Hepatocyte (in vitro differentiated cells): ENCODE results near the gene SLC35F6.

Source experiments
- EZH2phosphoT487 ChIP-seq: fragments of 200-600 bp; sonication (generic); IDR thresholded peaks from one replicate; pipeline ENCODE4 v1.6.1; 2018; ENCODE audit warnings: antibody characterized with exemption, mild to moderate bottlenecking, low read depth, moderate library complexity; ENCODE audit not compliant: unreplicated experiment, severe bottlenecking
- TF ChIP-seq, protein P1 (sequence below): fragments of 200-600 bp; sonication (generic); IDR thresholded peaks from 2 replicates; pipeline ENCODE4 v1.5.1; 2016; ENCODE audit warnings: antibody characterized with exemption, mild to moderate bottlenecking; ENCODE audit not compliant: poor library complexity

DNA sequence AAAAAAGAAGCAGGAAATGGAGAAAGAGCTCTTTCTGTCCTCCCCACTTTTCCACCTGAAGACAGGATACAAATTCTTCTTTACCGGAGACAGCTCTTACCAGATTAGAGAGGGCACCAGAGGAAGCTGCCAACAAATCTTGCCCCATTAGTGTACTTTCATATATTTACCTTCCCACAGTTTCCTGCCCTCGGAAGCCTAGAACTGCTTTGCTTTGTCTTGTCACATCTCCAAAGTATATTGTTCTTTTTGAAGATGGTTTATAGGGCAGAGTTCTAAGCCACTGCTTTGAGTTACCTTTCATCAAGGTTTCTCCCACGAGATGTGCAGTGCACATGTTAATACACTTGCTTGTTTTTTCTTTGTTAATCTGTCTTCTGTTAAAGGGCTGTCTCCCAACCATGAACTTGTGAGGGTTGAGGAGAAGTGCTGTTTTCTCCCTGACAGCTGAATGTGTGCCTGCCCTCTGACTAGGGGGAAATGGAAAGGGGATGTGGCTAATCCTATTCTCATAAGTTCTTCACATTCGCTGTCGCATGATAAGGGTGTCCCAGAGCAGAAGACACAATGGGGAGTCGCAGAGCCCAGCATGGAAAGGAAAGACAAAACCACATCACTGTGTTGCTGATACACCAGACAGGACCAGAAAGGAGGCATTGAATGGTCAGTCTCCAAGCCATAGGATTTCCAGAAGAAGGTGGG lies 45.9 kb downstream of the SLC35F6 start:
- TF ChIP-seq, protein P1, sequence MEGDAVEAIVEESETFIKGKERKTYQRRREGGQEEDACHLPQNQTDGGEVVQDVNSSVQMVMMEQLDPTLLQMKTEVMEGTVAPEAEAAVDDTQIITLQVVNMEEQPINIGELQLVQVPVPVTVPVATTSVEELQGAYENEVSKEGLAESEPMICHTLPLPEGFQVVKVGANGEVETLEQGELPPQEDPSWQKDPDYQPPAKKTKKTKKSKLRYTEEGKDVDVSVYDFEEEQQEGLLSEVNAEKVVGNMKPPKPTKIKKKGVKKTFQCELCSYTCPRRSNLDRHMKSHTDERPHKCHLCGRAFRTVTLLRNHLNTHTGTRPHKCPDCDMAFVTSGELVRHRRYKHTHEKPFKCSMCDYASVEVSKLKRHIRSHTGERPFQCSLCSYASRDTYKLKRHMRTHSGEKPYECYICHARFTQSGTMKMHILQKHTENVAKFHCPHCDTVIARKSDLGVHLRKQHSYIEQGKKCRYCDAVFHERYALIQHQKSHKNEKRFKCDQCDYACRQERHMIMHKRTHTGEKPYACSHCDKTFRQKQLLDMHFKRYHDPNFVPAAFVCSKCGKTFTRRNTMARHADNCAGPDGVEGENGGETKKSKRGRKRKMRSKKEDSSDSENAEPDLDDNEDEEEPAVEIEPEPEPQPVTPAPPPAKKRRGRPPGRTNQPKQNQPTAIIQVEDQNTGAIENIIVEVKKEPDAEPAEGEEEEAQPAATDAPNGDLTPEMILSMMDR = no peak
- TF ChIP-seq EZH2phosphoT487 = no peak
